GM23338 (cell line): ENCODE measurements around the gene EMC10.

Experiments used
- CREB1 ChIP-seq: fragments of 250-450 bp; sonication (Bioruptor Pico); IDR thresholded peaks from 2 replicates; pipeline ENCODE4 v1.5.0; 2020; ENCODE audit warnings: low read depth, mild to moderate bottlenecking, moderate library complexity
- CTCF ChIP-seq, 2 experiments: fragments of 200-600 bp in 1 of 2; sonication (generic) in 1 of 2; conservative IDR thresholded peaks; 2 replicates each; pipeline versions ENCODE4 v1.5.1 to v1.6.1; 2016 to 2017; ENCODE audit warnings: antibody characterized with exemption in 2 of 2, low read depth in 2 of 2, mild to moderate bottlenecking in 2 of 2, moderate library complexity in 1 of 2
- EZH2 ChIP-seq: fragments of 200-600 bp; sonication (generic); IDR thresholded peaks from one replicate; pipeline ENCODE4 v1.8.0; 2017; ENCODE audit warnings: antibody characterized with exemption, mild to moderate bottlenecking, low read depth; ENCODE audit not compliant: unreplicated experiment
- EZH2phosphoT487 ChIP-seq: fragments of 200-600 bp; sonication (generic); IDR thresholded peaks from one replicate; pipeline ENCODE4 v1.8.1; 2018; ENCODE audit warnings: antibody characterized with exemption; ENCODE audit not compliant: unreplicated experiment
- JUNB ChIP-seq: IDR thresholded peaks from one replicate; pipeline ENCODE4 v1.6.1; 2016; ENCODE audit warnings: antibody characterized with exemption; ENCODE audit not compliant: unreplicated experiment
- POLR2AphosphoS5 ChIP-seq: IDR thresholded peaks from 2 replicates; pipeline ENCODE4 v1.6.1; 2016; ENCODE audit warnings: antibody characterized with exemption, low read depth
- STAT1 ChIP-seq: IDR thresholded peaks from one replicate; pipeline ENCODE4 v1.6.1; 2016; ENCODE audit warnings: antibody characterized with exemption; ENCODE audit not compliant: unreplicated experiment
- ZNF114 ChIP-seq: fragments of 250-450 bp; sonication (Bioruptor Pico); IDR thresholded peaks from 2 replicates; pipeline ENCODE4 v1.5.0; 2020; ENCODE audit warnings: mild to moderate bottlenecking, moderate library complexity
- ZNF331 ChIP-seq: fragments of 250-450 bp; sonication (Bioruptor Pico); IDR thresholded peaks from 2 replicates; pipeline ENCODE4 v1.5.0; 2020; ENCODE audit warnings: low read depth, mild to moderate bottlenecking, moderate library complexity
- TF ChIP-seq, protein P1 (sequence below): IDR thresholded peaks from one replicate; pipeline ENCODE4 v1.6.1; 2018; ENCODE audit warnings: antibody characterized with exemption; ENCODE audit not compliant: unreplicated experiment

- no peak for TF ChIP-seq CTCF (conservative IDR thresholded peaks at IDR 0.05; ENCODE audit: low read depth in 2 of 2)
- TF ChIP-seq, protein P1, sequence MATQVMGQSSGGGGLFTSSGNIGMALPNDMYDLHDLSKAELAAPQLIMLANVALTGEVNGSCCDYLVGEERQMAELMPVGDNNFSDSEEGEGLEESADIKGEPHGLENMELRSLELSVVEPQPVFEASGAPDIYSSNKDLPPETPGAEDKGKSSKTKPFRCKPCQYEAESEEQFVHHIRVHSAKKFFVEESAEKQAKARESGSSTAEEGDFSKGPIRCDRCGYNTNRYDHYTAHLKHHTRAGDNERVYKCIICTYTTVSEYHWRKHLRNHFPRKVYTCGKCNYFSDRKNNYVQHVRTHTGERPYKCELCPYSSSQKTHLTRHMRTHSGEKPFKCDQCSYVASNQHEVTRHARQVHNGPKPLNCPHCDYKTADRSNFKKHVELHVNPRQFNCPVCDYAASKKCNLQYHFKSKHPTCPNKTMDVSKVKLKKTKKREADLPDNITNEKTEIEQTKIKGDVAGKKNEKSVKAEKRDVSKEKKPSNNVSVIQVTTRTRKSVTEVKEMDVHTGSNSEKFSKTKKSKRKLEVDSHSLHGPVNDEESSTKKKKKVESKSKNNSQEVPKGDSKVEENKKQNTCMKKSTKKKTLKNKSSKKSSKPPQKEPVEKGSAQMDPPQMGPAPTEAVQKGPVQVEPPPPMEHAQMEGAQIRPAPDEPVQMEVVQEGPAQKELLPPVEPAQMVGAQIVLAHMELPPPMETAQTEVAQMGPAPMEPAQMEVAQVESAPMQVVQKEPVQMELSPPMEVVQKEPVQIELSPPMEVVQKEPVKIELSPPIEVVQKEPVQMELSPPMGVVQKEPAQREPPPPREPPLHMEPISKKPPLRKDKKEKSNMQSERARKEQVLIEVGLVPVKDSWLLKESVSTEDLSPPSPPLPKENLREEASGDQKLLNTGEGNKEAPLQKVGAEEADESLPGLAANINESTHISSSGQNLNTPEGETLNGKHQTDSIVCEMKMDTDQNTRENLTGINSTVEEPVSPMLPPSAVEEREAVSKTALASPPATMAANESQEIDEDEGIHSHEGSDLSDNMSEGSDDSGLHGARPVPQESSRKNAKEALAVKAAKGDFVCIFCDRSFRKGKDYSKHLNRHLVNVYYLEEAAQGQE: no peak
- peak; percentile 62; the same call in 1 of the 2 replicates for TF ChIP-seq POLR2AphosphoS5
- TF ChIP-seq EZH2: no peak
- TF ChIP-seq ZNF331 (CRISPR knock-in tag): no peak
- TF ChIP-seq STAT1: no peak
- TF ChIP-seq EZH2phosphoT487: no peak
- TF ChIP-seq CREB1: no peak
- TF ChIP-seq JUNB: no peak
- TF ChIP-seq ZNF114: no peak
Observed at GRCh38 chr19:50511069-50511822, 34.9 kb downstream of the EMC10 start, which contains the start of gene JOSD2.
